Lower lobe of right lung (tissue), 2 donors: ENCODE data around the gene KLK2. TPM values are rescaled to one million over a fixed set of nuclear protein-coding genes. Genes with fewer than 3 reads are reported as not detected.

Experiments
- ATAC-seq, 2 donors: fragments of 200-7000 bp; cut with Tn5 transposase; one replicate each; pipeline ENCODE4 v1.9.1; 2020 to 2022; ENCODE audit warnings: mild to moderate bottlenecking in 2 of 2, moderate library complexity in 2 of 2
- DNase-seq: peaks from one replicate; pipeline ENCODE4 v3.0.0-alpha.2; 2020
- H3K27ac ChIP-seq: fragments of 200-600 bp; one replicate; pipeline ENCODE4 v1.8.0; 2022
- H3K27me3 ChIP-seq: fragments of 200-600 bp; one replicate; pipeline ENCODE4 v1.8.0; 2022; ENCODE audit warnings: low read depth
- H3K36me3 ChIP-seq: fragments of 200-600 bp; one replicate; pipeline ENCODE4 v1.8.0; 2022; ENCODE audit warnings: mild to moderate bottlenecking
- H3K4me1 ChIP-seq: fragments of 200-600 bp; one replicate; pipeline ENCODE4 v1.8.0; 2022
- H3K4me3 ChIP-seq: fragments of 200-600 bp; one replicate; pipeline ENCODE4 v1.8.0; 2022; ENCODE audit warnings: mild to moderate bottlenecking
- H3K9me3 ChIP-seq: fragments of 200-600 bp; one replicate; pipeline ENCODE4 v1.8.0; 2022
- CTCF ChIP-seq: fragments of 200-600 bp; IDR thresholded peaks from one replicate; pipeline ENCODE4 v1.8.0; 2022; ENCODE audit warnings: antibody characterized with exemption, mild to moderate bottlenecking
- intact Hi-C: fragments of 100-400 bp; cut with DNase I; formaldehyde crosslinking; loops from one replicate; pipeline ENCODE4 v1.11.0; 2022
- total RNA-seq: library from RNA; stranded (reverse); fragmentation: NEBNext Ultra II Directional; extraction: Animal tissue kit (Norgen Biotek cat#: 25700); gene quantifications from one replicate; pipeline ENCODE4 v1.2.1, GENCODE V29; 2021
- donor health status: DM: no; HTN: yes; CAD: no; lungs with severe emphysema.

The KLK2 gene
- total RNA-seq, 1 donor from 2014 or later = not detected

DNA sequence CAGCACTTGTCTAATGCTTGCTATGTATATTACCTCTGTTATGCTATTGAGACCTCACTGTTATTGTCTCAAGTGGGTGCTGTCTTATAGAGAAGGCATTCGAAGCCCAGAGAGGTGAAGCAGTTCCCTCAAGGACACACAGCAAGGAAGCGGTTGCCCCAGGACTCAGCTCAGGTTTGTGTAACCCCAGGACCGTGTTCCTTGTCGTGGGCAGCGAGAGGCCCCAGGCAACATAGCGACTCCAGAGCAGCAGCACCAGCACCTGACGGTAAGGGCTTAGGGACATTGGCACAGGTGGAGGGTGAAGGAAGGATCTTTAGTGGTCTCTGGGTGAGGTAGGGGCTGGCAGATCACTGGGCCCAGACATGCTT, 42.2 kb upstream of the KLK2 start:
- intact Hi-C loops = no loop called here
- H3K27me3 ChIP-seq = peaks cover 28% of the 10 kb centered on the region
- no peaks in the 10 kb centered on the region for H3K9me3 ChIP-seq
- no peak for ATAC-seq
- H3K4me1 ChIP-seq = peaks cover 9% of the 10 kb centered on the region
- H3K4me3 ChIP-seq = no peak overlapping the region
- TF ChIP-seq CTCF = no peak
- no peak overlapping the region for H3K27ac ChIP-seq
- no peaks in the 10 kb centered on the region for H3K36me3 ChIP-seq
- DNase-seq = no peak

GRCh38 chr19:50832666-50833065, 40.6 kb upstream of the KLK2 start:
- no peak for TF ChIP-seq CTCF
- ATAC-seq (no peak), DNase-seq (no peak)
- intact Hi-C loops = no loop called here
- no peak overlapping the region for H3K27ac ChIP-seq
- H3K4me1 ChIP-seq = peaks cover 11% of the 10 kb centered on the region
- H3K9me3 ChIP-seq = no peaks in the 10 kb centered on the region
- no peak overlapping the region for H3K4me3 ChIP-seq
- no peaks in the 10 kb centered on the region for H3K36me3 ChIP-seq
- peaks cover 33% of the 10 kb centered on the region for H3K27me3 ChIP-seq

DNA sequence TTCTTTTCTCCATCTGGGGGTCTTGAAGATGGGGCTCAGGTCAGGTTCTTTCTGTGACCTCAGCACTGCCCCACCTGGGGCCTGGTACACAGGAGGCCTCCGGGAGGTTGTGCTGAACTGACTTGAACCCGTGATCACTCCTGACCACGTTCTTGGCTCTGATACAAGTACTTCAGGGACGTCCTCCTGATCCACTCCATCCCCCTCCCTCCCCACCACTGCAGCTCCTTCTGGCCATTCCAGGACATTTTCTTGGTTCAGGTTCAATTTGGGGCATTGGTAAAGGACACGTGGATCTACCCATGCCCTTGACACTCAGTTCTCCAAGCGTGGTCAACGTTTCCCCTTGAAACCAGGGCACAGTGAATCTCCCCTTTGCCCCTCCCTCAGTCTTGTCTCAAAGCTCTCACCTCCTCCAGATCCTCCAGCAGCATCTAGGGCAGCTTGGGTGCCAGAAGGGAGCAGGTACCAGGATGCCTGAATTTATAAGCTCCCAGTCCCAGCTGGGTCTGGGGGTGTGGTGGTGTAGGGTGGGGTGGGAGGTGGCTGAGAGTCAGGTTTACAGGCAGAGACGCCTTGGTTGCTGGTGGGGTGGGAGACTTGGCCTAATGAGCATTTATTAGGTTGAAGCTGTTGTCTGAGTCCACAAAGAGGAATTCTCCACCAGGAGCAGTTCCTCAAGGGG, 40.0 kb upstream of the KLK2 start, which contains the start of gene KLK15:
TSS of gene KLK15 (minus strand) at position 458 of the 685 bp plus-strand sequence. CDS start 2,082 bp downstream, outside the sequence.
- intact Hi-C loops = no loop called here
- no peak for TF ChIP-seq CTCF
- DNase-seq = no peak
- Histone ChIP-seq H3K27ac (no peak within 1 kb of the TSS), H3K4me3 (no peak within 1 kb of the TSS), H3K36me3 (no peaks in the 10 kb centered on the region), H3K9me3 (no peaks in the 10 kb centered on the region), H3K27me3 (peaks cover 30% of the 10 kb centered on the region), H3K4me1 (peaks cover 11% of the 10 kb centered on the region)
- no peak for ATAC-seq

- H3K4me1 ChIP-seq = peaks cover 11% of the 10 kb centered on the region
- no peaks in the 10 kb centered on the region for H3K36me3 ChIP-seq
- no peak overlapping the region for H3K4me3 ChIP-seq
- TF ChIP-seq CTCF = no peak
- no peak for DNase-seq
- H3K27me3 ChIP-seq = peaks cover 30% of the 10 kb centered on the region
- intact Hi-C loops = no loop called here
- H3K9me3 ChIP-seq = no peaks in the 10 kb centered on the region
- H3K27ac ChIP-seq = no peak overlapping the region
- ATAC-seq = no peak
Measured at GRCh38 chr19:50833802-50834167, 39.5 kb upstream of the KLK2 start.

- Histone ChIP-seq H3K36me3 (no peaks in the 10 kb centered on the region), H3K4me3 (peak overlapping the region; percentile 66), H3K27ac (no peak overlapping the region), H3K4me1 (peaks cover 11% of the 10 kb centered on the region), H3K9me3 (no peaks in the 10 kb centered on the region), H3K27me3 (peaks cover 30% of the 10 kb centered on the region)
- DNase-seq (no peak), ATAC-seq (peak; percentile 40 to 71)
- TF ChIP-seq CTCF = no peak
- intact Hi-C loops = no loop called here
Measured at GRCh38 chr19:50835103-50835784, 38.0 kb upstream of the KLK2 start.
